ENCODE measurements around the gene CMTR1.

Gene CMTR1

DNA sequence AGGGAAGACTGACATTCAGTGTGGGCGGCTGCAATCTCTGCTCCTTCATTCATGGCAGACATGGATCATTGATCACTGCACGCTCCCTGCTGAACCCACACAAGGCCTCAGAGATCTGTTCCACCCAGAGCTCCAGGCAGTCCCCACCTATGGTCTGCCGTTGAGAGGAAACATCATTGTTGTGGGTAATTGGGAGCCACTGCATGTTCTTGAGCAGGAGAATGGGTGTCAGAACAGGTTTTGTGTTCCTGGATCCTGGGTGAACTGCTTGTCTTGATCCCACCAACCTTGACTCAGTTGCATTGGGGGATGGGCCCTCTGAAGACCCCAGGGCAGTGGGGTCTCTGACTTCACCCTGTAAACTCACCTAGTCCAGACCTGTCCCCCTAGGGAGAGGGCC is 89.8 kb downstream of the CMTR1 start:
- TF ChIP-seq SIN3A (IDR thresholded peaks at IDR 0.05; ENCODE audit: borderline replicate concordance, insufficient read depth, low read length) = no peak
- TF ChIP-seq POLR2AphosphoS5 (IDR thresholded peaks at IDR 0.05; ENCODE audit: low read depth, low read length) = no peak
- TF ChIP-seq TAF1 (IDR thresholded peaks at IDR 0.05; ENCODE audit: borderline replicate concordance, insufficient read depth, low read length) = no peak
- no peak for TF ChIP-seq FOXP2 (optimal IDR thresholded peaks at IDR 0.05; ENCODE audit: borderline replicate concordance, extremely low read depth, extremely low read length, insufficient read depth)
- TF ChIP-seq, protein P1, sequence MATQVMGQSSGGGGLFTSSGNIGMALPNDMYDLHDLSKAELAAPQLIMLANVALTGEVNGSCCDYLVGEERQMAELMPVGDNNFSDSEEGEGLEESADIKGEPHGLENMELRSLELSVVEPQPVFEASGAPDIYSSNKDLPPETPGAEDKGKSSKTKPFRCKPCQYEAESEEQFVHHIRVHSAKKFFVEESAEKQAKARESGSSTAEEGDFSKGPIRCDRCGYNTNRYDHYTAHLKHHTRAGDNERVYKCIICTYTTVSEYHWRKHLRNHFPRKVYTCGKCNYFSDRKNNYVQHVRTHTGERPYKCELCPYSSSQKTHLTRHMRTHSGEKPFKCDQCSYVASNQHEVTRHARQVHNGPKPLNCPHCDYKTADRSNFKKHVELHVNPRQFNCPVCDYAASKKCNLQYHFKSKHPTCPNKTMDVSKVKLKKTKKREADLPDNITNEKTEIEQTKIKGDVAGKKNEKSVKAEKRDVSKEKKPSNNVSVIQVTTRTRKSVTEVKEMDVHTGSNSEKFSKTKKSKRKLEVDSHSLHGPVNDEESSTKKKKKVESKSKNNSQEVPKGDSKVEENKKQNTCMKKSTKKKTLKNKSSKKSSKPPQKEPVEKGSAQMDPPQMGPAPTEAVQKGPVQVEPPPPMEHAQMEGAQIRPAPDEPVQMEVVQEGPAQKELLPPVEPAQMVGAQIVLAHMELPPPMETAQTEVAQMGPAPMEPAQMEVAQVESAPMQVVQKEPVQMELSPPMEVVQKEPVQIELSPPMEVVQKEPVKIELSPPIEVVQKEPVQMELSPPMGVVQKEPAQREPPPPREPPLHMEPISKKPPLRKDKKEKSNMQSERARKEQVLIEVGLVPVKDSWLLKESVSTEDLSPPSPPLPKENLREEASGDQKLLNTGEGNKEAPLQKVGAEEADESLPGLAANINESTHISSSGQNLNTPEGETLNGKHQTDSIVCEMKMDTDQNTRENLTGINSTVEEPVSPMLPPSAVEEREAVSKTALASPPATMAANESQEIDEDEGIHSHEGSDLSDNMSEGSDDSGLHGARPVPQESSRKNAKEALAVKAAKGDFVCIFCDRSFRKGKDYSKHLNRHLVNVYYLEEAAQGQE (IDR thresholded peaks at IDR 0.05; ENCODE audit: insufficient read depth in 1 of 2, low read depth in 2 of 2, low read length in 2 of 2) = no peak

DNA sequence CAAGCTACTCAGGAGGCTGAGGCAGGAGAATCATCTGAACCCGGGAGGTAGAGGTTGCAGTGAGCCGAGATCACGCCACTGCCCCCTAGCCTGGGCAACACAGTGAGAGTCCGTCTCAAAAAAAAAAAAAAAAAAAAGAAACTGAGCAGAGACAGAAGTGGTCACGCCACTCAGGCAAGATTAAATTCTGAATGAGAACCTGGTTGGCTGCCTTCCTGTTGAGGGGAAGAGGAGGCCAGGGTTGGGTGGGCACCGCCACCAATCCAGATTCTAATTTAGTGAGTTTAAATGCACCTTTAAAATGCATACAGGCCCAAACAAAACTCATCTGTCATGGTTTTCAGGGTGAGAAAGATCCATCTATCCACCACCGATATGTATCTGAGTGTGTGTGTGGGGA is 90.4 kb downstream of the CMTR1 start:
- TF ChIP-seq POLR2AphosphoS5 (IDR thresholded peaks at IDR 0.05; ENCODE audit: low read depth, low read length) = no peak
- TF ChIP-seq, protein P1 (IDR thresholded peaks at IDR 0.05; ENCODE audit: insufficient read depth in 1 of 2, low read depth in 2 of 2, low read length in 2 of 2) = no peak
- TF ChIP-seq TAF1 (IDR thresholded peaks at IDR 0.05; ENCODE audit: borderline replicate concordance, insufficient read depth, low read length) = no peak
- no peak for TF ChIP-seq SIN3A (IDR thresholded peaks at IDR 0.05; ENCODE audit: borderline replicate concordance, insufficient read depth, low read length)
- no peak for TF ChIP-seq FOXP2 (optimal IDR thresholded peaks at IDR 0.05; ENCODE audit: borderline replicate concordance, extremely low read depth, extremely low read length, insufficient read depth)

DNA sequence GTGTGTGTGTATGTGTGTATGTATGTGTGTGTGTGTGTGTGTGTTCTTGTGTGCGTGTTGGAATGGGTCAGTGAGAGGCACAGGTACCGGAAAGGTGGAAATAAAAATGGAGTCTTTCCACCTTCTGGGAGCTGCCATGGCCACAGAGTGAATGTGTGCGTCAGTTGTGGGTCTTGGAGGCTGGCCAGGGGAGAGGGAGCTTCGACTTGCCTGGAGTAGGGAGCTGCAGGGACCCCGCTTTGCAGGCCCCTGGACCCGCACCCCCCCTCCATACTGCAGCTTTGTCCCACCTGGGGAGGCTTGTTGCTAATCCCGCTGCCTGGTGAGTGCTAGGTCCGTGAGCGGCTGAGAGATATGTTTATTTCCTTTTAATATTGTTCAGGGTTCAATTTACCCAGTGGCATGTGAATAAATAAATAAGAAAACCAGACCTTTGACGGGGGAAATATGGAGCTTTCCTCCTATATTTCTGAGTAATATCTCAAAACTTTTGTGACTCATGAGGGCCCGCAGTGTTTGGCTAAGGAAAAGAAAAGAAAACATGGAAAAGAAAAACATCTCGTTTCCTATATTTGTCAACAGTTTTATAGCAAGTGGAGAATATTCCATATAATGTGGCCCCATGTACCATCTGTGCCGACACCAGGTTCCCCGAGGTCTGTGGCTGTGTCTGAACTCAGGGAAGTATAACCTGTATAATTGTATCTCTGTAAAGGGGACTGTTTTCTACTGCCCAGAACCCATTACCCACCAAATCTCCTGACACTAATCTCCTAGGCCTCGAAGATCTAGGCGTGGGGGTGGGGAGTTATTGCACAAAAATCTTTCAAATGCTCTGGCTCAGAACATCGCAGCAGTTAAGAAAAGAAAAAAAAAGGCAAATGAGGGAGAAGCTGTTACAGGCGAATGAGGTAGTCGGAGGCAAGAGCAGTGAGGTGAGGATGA is 91.3 kb downstream of the CMTR1 start:
- TF ChIP-seq SIN3A (IDR thresholded peaks at IDR 0.05; ENCODE audit: borderline replicate concordance, insufficient read depth, low read length) (no peak), TAF1 (IDR thresholded peaks at IDR 0.05; ENCODE audit: borderline replicate concordance, insufficient read depth, low read length) (no peak), FOXP2 (optimal IDR thresholded peaks at IDR 0.05; ENCODE audit: borderline replicate concordance, extremely low read depth, extremely low read length, insufficient read depth) (no peak), POLR2AphosphoS5 (IDR thresholded peaks at IDR 0.05; ENCODE audit: low read depth, low read length) (no peak)
- TF ChIP-seq, protein P1 (IDR thresholded peaks at IDR 0.05; ENCODE audit: insufficient read depth in 1 of 2, low read depth in 2 of 2, low read length in 2 of 2) = no peak

DNA sequence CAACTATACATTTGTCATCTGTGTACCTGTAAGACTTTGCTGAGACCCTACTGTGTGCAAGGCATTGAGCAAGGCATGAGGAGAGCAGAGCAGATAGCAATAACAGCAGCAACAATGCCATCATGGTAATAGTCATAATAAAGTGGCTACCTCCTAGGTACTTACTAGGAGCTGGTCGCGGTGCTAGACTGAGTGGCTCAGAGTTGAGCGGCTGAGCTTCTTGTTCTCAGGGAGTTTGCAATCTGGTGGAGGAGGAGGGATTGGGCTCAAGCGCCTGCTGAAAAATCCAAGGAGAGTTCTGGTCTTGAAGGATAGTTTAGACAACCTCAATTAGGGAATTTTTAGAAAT is 91.9 kb downstream of the CMTR1 start:
- TF ChIP-seq FOXP2 (optimal IDR thresholded peaks at IDR 0.05; ENCODE audit: borderline replicate concordance, extremely low read depth, extremely low read length, insufficient read depth) (no peak), TAF1 (IDR thresholded peaks at IDR 0.05; ENCODE audit: borderline replicate concordance, insufficient read depth, low read length) (no peak), POLR2AphosphoS5 (IDR thresholded peaks at IDR 0.05; ENCODE audit: low read depth, low read length) (no peak), SIN3A (IDR thresholded peaks at IDR 0.05; ENCODE audit: borderline replicate concordance, insufficient read depth, low read length) (no peak)
- TF ChIP-seq, protein P1 (IDR thresholded peaks at IDR 0.05; ENCODE audit: insufficient read depth in 1 of 2, low read depth in 2 of 2, low read length in 2 of 2) = 0 out of 4 replicates have a peak, but pooled peaks of 1 of the 2 experiments have one; percentile 14
